Sigmoid colon (tissue), 4 donors: ENCODE measurements around the gene PDZRN3.

ENCODE experiments used
- CTCF ChIP-seq, 4 experiments: fragments of 450-650 bp in 3 of 4; fragments of 200-600 bp in 1 of 4; IDR thresholded peaks; one replicate each; pipeline ENCODE4 v1.5.1; 2016 to 2019; ENCODE audit warnings: antibody characterized with exemption in 4 of 4, mild to moderate bottlenecking in 3 of 4, moderate library complexity in 2 of 4
- EP300 ChIP-seq, 4 donors: sonication (generic); formaldehyde crosslinking; IDR thresholded peaks; one replicate each; pipeline ENCODE4 v1.6.1; 2017; ENCODE audit warnings: antibody characterized with exemption in 4 of 4
- POLR2AphosphoS5 ChIP-seq, 4 donors: sonication (generic); formaldehyde crosslinking; IDR thresholded peaks; one replicate each; pipeline ENCODE4 v1.6.1; 2017; ENCODE audit warnings: antibody characterized with exemption in 4 of 4

GRCh38 chr3:73611176-73611575 is 13.6 kb downstream of the PDZRN3 start:
- TF ChIP-seq EP300 (IDR thresholded peaks at IDR 0.05) (no peak), CTCF (IDR thresholded peaks at IDR 0.05) (no peak), POLR2AphosphoS5 (IDR thresholded peaks at IDR 0.05) (no peak)
